KMS-11 (cell line): ENCODE measurements around the gene ADGRD2.

Experiments
- H2AFZ ChIP-seq: fragments of 200-600 bp; sonication (generic); 2 replicates; pipeline ENCODE4 v1.6.1; 2016; ENCODE audit warnings: antibody characterized with exemption, mixed run types, low read depth
- H3K27ac ChIP-seq: fragments of 200-600 bp; sonication (generic); 2 replicates; pipeline ENCODE4 v1.6.1; 2016; ENCODE audit warnings: mild to moderate bottlenecking, mixed run types
- H3K27me3 ChIP-seq: fragments of 200-600 bp; sonication (generic); 2 replicates; pipeline ENCODE4 v1.6.1; 2017; ENCODE audit warnings: mild to moderate bottlenecking, low read depth, mixed run types, moderate library complexity; ENCODE audit not compliant: insufficient read depth
- H3K36me3 ChIP-seq: fragments of 200-600 bp; sonication (generic); 2 replicates; pipeline ENCODE4 v1.6.1; 2017; ENCODE audit warnings: mild to moderate bottlenecking, mixed run types; ENCODE audit not compliant: insufficient read depth
- H3K4me1 ChIP-seq: fragments of 200-600 bp; sonication (generic); 2 replicates; pipeline ENCODE4 v1.6.1; 2016; ENCODE audit warnings: mild to moderate bottlenecking, low read depth, mixed run types; ENCODE audit not compliant: poor library complexity, severe bottlenecking
- H3K4me2 ChIP-seq: fragments of 200-600 bp; sonication (generic); 2 replicates; pipeline ENCODE4 v1.7.0; 2016; ENCODE audit warnings: mild to moderate bottlenecking, mixed run types
- H3K4me3 ChIP-seq: fragments of 200-600 bp; sonication (generic); IDR thresholded peaks from 2 replicates; pipeline ENCODE4 v1.6.1; 2017; ENCODE audit warnings: low read depth, low read length, mixed read lengths; ENCODE audit not compliant: insufficient read depth
- H3K79me2 ChIP-seq: fragments of 200-600 bp; sonication (generic); 2 replicates; pipeline ENCODE4 v1.6.1; 2016; ENCODE audit warnings: low read depth, mixed run types; ENCODE audit not compliant: insufficient read depth
- H3K9ac ChIP-seq: fragments of 200-600 bp; sonication (generic); 2 replicates; pipeline ENCODE4 v1.6.1; 2016; ENCODE audit warnings: mild to moderate bottlenecking, mixed run types
- H4K20me1 ChIP-seq: fragments of 200-600 bp; sonication (generic); 2 replicates; pipeline ENCODE4 v1.6.1; 2016; ENCODE audit warnings: mild to moderate bottlenecking, mixed run types; ENCODE audit not compliant: insufficient read depth
- CTCF ChIP-seq: fragments of 200-600 bp; sonication (generic); conservative IDR thresholded peaks from 2 replicates; pipeline ENCODE4 v1.6.1; 2017; ENCODE audit warnings: low read depth, mild to moderate bottlenecking, antibody characterized with exemption, low read length, moderate library complexity, mixed read lengths

ADGRD2 gene

GRCh38 chr9:124510650-124511425 is 60.6 kb downstream of the ADGRD2 start:
- Histone ChIP-seq H3K27me3 (no peaks in the 10 kb centered on the region), H3K27ac (no peak overlapping the region), H2AFZ (no peak overlapping the region), H4K20me1 (no peaks in the 10 kb centered on the region), H3K4me1 (no peaks in the 10 kb centered on the region), H3K36me3 (no peaks in the 10 kb centered on the region), H3K4me3 (no peak overlapping the region), H3K9ac (no peak overlapping the region), H3K4me2 (no peak overlapping the region), H3K79me2 (no peaks in the 10 kb centered on the region)
- TF ChIP-seq CTCF, result no peak

- H4K20me1 ChIP-seq, result no peaks in the 10 kb centered on the region
- H3K79me2 ChIP-seq, result no peaks in the 10 kb centered on the region
- no peak for TF ChIP-seq CTCF
- no peaks in the 10 kb centered on the region for H3K27me3 ChIP-seq
- no peaks in the 10 kb centered on the region for H3K4me1 ChIP-seq
- H3K4me2 ChIP-seq, result no peak overlapping the region
- H3K27ac ChIP-seq, result no peak overlapping the region
- H2AFZ ChIP-seq, result no peak overlapping the region
- H3K9ac ChIP-seq, result no peak overlapping the region
- no peak overlapping the region for H3K4me3 ChIP-seq
- H3K36me3 ChIP-seq, result no peaks in the 10 kb centered on the region
Measured at GRCh38 chr9:124511426-124511840, 61.2 kb downstream of the ADGRD2 start.

GRCh38 chr9:124511891-124512805 is 61.9 kb downstream of the ADGRD2 start:
- TF ChIP-seq CTCF, result no peak
- no peak overlapping the region for H3K9ac ChIP-seq
- no peaks in the 10 kb centered on the region for H3K36me3 ChIP-seq
- H3K4me1 ChIP-seq, result no peaks in the 10 kb centered on the region
- no peaks in the 10 kb centered on the region for H4K20me1 ChIP-seq
- H3K4me3 ChIP-seq, result no peak overlapping the region
- no peaks in the 10 kb centered on the region for H3K27me3 ChIP-seq
- no peak overlapping the region for H3K4me2 ChIP-seq
- H3K27ac ChIP-seq, result no peak overlapping the region
- H2AFZ ChIP-seq, result no peak overlapping the region
- H3K79me2 ChIP-seq, result no peaks in the 10 kb centered on the region

GRCh38 chr9:124512806-124513204 is 62.6 kb downstream of the ADGRD2 start:
- Histone ChIP-seq H2AFZ (no peak overlapping the region), H3K79me2 (no peaks in the 10 kb centered on the region), H3K4me3 (no peak overlapping the region), H3K4me2 (no peak overlapping the region), H3K27me3 (no peaks in the 10 kb centered on the region), H3K4me1 (no peaks in the 10 kb centered on the region), H3K27ac (no peak overlapping the region), H3K9ac (no peak overlapping the region), H4K20me1 (no peaks in the 10 kb centered on the region), H3K36me3 (no peaks in the 10 kb centered on the region)
- no peak for TF ChIP-seq CTCF
